ENCODE results near the gene ARL15. TPM values are rescaled to one million over a fixed set of nuclear protein-coding genes. Genes with fewer than 3 reads are reported as not detected.

The ARL15 gene
- total RNA-seq, 1 experiment from 2014 or later: 0.50 TPM

- H3K4me1 ChIP-seq (replicated peaks; ENCODE audit: insufficient read depth): no peaks in the 10 kb centered on the region
- H2AFZ ChIP-seq: no peak overlapping the region
- no peak for DNase-seq
- H3K27me3 ChIP-seq (ENCODE audit: insufficient read depth, low read depth): no peaks in the 10 kb centered on the region
- H3K4me2 ChIP-seq: no peak overlapping the region
- BruUV-seq (replicated peaks): no TSS peak
- no peaks in the 10 kb centered on the region for H3K79me2 ChIP-seq (ENCODE audit: low read depth)
- H3K9me3 ChIP-seq (ENCODE audit: insufficient read depth, low read depth): no peaks in the 10 kb centered on the region
- no peaks in the 10 kb centered on the region for H4K20me1 ChIP-seq (ENCODE audit: insufficient read depth)
- no peaks in the 10 kb centered on the region for H3F3A ChIP-seq (ENCODE audit: insufficient read depth, low read depth)
- H3K4me3 ChIP-seq: no peak overlapping the region
- H3K9me2 ChIP-seq (ENCODE audit: insufficient read depth): no peaks in the 10 kb centered on the region
- TF ChIP-seq EZH2 (IDR thresholded peaks at IDR 0.05; ENCODE audit: low read depth): no peak
- TF ChIP-seq CTCF (conservative IDR thresholded peaks at IDR 0.05): no peak
- ChIA-PET CTCF (interaction anchor here (0.6 kb wide), 1 partner anchor 53 kb away, joined by 3 read pairs; no protein-coding TSS in a partner anchor), POLR2A (ENCODE audit: unreplicated experiment) (no interaction called here)
- no peak overlapping the region for H3K27ac ChIP-seq
- no peaks in the 10 kb centered on the region for H3K36me3 ChIP-seq (ENCODE audit: low read depth)
- intact Hi-C loops (cut with micrococcal nuclease; ENCODE audit: unreplicated experiment): no loop called here
Observed at GRCh38 chr5:54222336-54222735, 88.0 kb downstream of the ARL15 start.

GRCh38 chr5:54221135-54221534, 89.2 kb downstream of the ARL15 start:
- intact Hi-C loops (cut with micrococcal nuclease; ENCODE audit: unreplicated experiment): no loop called here
- ChIA-PET CTCF (interaction anchor here (0.6 kb wide), 1 partner anchor 23 kb away, joined by 4 read pairs; no protein-coding TSS in a partner anchor), POLR2A (ENCODE audit: unreplicated experiment) (no interaction called here)
- TF ChIP-seq EZH2 (IDR thresholded peaks at IDR 0.05; ENCODE audit: low read depth): no peak
- no peak for TF ChIP-seq CTCF (conservative IDR thresholded peaks at IDR 0.05)
- no peak overlapping the region for H3K27ac ChIP-seq
- H3K4me2 ChIP-seq: no peak overlapping the region
- H3K9me3 ChIP-seq (ENCODE audit: insufficient read depth, low read depth): no peaks in the 10 kb centered on the region
- no peaks in the 10 kb centered on the region for H3K36me3 ChIP-seq (ENCODE audit: low read depth)
- no peaks in the 10 kb centered on the region for H3K79me2 ChIP-seq (ENCODE audit: low read depth)
- no TSS peak for BruUV-seq (replicated peaks)
- no peaks in the 10 kb centered on the region for H3F3A ChIP-seq (ENCODE audit: insufficient read depth, low read depth)
- no peaks in the 10 kb centered on the region for H4K20me1 ChIP-seq (ENCODE audit: insufficient read depth)
- no peaks in the 10 kb centered on the region for H3K27me3 ChIP-seq (ENCODE audit: insufficient read depth, low read depth)
- H3K9me2 ChIP-seq (ENCODE audit: insufficient read depth): no peaks in the 10 kb centered on the region
- no peak overlapping the region for H2AFZ ChIP-seq
- no peak for DNase-seq
- H3K4me3 ChIP-seq: no peak overlapping the region
- no peaks in the 10 kb centered on the region for H3K4me1 ChIP-seq (replicated peaks; ENCODE audit: insufficient read depth)

GRCh38 chr5:54220230-54221040, 89.9 kb downstream of the ARL15 start:
- Histone ChIP-seq H3K36me3 (ENCODE audit: low read depth) (no peaks in the 10 kb centered on the region), H3K4me2 (no peak overlapping the region), H3K4me3 (no peak overlapping the region), H4K20me1 (ENCODE audit: insufficient read depth) (no peaks in the 10 kb centered on the region), H3K79me2 (ENCODE audit: low read depth) (no peaks in the 10 kb centered on the region), H3K4me1 (replicated peaks; ENCODE audit: insufficient read depth) (no peaks in the 10 kb centered on the region), H3K27ac (no peak overlapping the region), H3K27me3 (ENCODE audit: insufficient read depth, low read depth) (no peaks in the 10 kb centered on the region), H3K9me2 (ENCODE audit: insufficient read depth) (no peaks in the 10 kb centered on the region), H2AFZ (no peak overlapping the region), H3K9me3 (ENCODE audit: insufficient read depth, low read depth) (no peaks in the 10 kb centered on the region), H3F3A (ENCODE audit: insufficient read depth, low read depth) (no peaks in the 10 kb centered on the region)
- TF ChIP-seq CTCF (conservative IDR thresholded peaks at IDR 0.05) (no peak), EZH2 (IDR thresholded peaks at IDR 0.05; ENCODE audit: low read depth) (no peak)
- BruUV-seq (replicated peaks): no TSS peak
- ChIA-PET POLR2A (ENCODE audit: unreplicated experiment) (no interaction called here), CTCF (no interaction called here)
- DNase-seq: no peak
- intact Hi-C loops (cut with micrococcal nuclease; ENCODE audit: unreplicated experiment): no loop called here
